ENCODE results near the gene WDR86.

GRCh38 chr7:151374139-151374538, 35.7 kb downstream of the WDR86 start:
- TF ChIP-seq GATA2 (IDR thresholded peaks at IDR 0.05; ENCODE audit: low read depth, low read length) (no peak), GATA3 (IDR thresholded peaks at IDR 0.05; ENCODE audit: low read depth, low read length) (no peak)
